Immature natural killer cell (primary cell): Measurements from ENCODE around the gene GNB1. TPM values are rescaled to one million over a fixed set of nuclear protein-coding genes. Genes with fewer than 3 reads are reported as not detected.
A peak's percentile ranks its signal among the peaks of the same experiment; 100 is the strongest.

Experiments
- DNase-seq, 3 donors: peaks; one replicate each; pipeline ENCODE4 v3.0.0; 2022; ENCODE audit warnings: mixed read lengths in 1 of 3
- H3K27ac Mint-ChIP-seq, 6 donors: one replicate each; pipeline ENCODE4 v1.8.0; 2020; ENCODE audit warnings: mixed read lengths in 6 of 6, mild to moderate bottlenecking in 5 of 6, inconsistent platforms in 4 of 6, moderate library complexity in 3 of 6
- H3K27me3 Mint-ChIP-seq, 3 donors: one replicate each; pipeline ENCODE4 v1.8.0; 2020 to 2021; ENCODE audit warnings: low read depth in 3 of 3, mild to moderate bottlenecking in 3 of 3, mixed read lengths in 3 of 3, moderate library complexity in 3 of 3, inconsistent platforms in 1 of 3
- H3K36me3 Mint-ChIP-seq, 3 donors: one replicate each; pipeline ENCODE4 v1.8.0; 2020; ENCODE audit warnings: mixed read lengths in 3 of 3, inconsistent platforms in 2 of 3, mild to moderate bottlenecking in 2 of 3
- H3K4me1 Mint-ChIP-seq, 2 donors: one replicate each; pipeline ENCODE4 v1.8.0; 2020; ENCODE audit warnings: inconsistent platforms in 2 of 2, mild to moderate bottlenecking in 2 of 2, mixed read lengths in 2 of 2, moderate library complexity in 1 of 2
- H3K4me3 Mint-ChIP-seq, 5 donors: one replicate each; pipeline ENCODE4 v1.8.0; 2020; ENCODE audit warnings: mild to moderate bottlenecking in 5 of 5, mixed read lengths in 5 of 5, inconsistent platforms in 3 of 5, moderate library complexity in 3 of 5
- H3K9me3 Mint-ChIP-seq, 6 donors: one replicate each; pipeline ENCODE4 v1.8.0; 2020; ENCODE audit warnings: mild to moderate bottlenecking in 6 of 6, mixed read lengths in 6 of 6, inconsistent platforms in 4 of 6, moderate library complexity in 3 of 6
- polyA plus RNA-seq, 3 donors: library from polyadenylated mRNA; unstranded; fragments of 300-500 nt; fragmentation: Illumina TruSeq; gene quantifications; one replicate each; pipeline ENCODE4 v1.2.3, GENCODE V29; 2021

The GNB1 gene
- polyA plus RNA-seq, 3 donors from 2014 or later, result 53.4 to 111 (median 98.7) TPM

DNA sequence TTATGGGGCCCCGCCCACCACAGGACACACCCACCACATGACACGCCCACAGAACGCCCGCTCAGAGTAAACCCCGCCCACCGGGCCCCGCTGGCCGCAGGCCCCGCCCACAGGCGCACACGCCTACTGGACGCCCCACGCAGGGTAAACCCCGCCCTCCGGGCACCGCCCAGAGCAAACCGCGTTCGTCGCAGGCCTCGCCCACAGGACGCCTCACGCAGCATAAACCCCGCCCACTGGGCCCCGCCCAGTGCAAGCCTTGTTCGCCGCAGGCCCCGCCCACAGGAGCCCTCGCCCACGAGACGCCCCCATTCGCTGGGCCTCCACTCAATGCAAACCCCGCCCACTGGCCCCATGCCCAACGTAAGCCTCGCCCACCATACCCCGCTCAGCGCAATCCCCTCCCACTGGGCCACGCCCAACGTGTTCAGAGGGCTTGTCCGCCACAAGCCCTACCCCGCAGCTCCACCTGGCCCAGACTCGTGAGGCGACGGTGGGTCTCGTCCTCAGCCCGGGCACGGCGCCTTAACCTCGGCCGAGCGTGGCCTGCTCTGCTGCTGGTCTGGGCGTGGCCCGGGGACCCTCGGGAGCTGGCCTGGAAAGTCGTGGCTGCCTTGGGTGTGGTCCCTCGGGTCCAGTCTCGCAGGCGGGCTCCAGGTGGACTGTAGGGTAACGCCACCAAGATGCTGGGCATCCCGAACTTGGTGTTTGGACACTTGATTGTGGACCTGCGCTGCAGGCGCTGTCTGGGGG is 28.6 kb upstream of the GNB1 start:
- no peaks in the 10 kb centered on the region for H3K36me3 Mint-ChIP-seq
- peaks cover 3 to 13% (median 5%) of the 10 kb centered on the region in 3 donors for H3K27me3 Mint-ChIP-seq
- peak overlapping the region in 5 of 6 donors; percentile 70 to 82 (median 79) for H3K27ac Mint-ChIP-seq
- DNase-seq, result peak; percentile 97 to 98 (median 98)
- peak overlapping the region; percentile 70 to 79 (median 75) for H3K4me3 Mint-ChIP-seq
- H3K4me1 Mint-ChIP-seq, result peaks cover 6 to 8% of the 10 kb centered on the region in 2 donors
- no peaks in the 10 kb centered on the region for H3K9me3 Mint-ChIP-seq

- Mint-ChIP-seq H3K27me3 (peaks cover 3 to 13% (median 5%) of the 10 kb centered on the region in 3 donors), H3K4me3 (peak within 1 kb of the TSS; percentile 70 to 79 (median 75)), H3K4me1 (peaks cover 6 to 8% of the 10 kb centered on the region in 2 donors), H3K27ac (peak within 1 kb of the TSS in 5 of 6 donors; percentile 70 to 82 (median 79)), H3K36me3 (no peaks in the 10 kb centered on the region), H3K9me3 (no peaks in the 10 kb centered on the region)
- DNase-seq, result no peak
Observed at GRCh38 chr1:1918901-1919303, 28.0 kb upstream of the GNB1 start, which contains the start of gene TMEM52. Gene TMEM52 (minus strand): TSS chr1:1919279. CDS start chr1:1919265, 14 bp downstream.

- no peaks in the 10 kb centered on the region for H3K36me3 Mint-ChIP-seq
- H3K9me3 Mint-ChIP-seq, result no peaks in the 10 kb centered on the region
- peaks cover 6 to 8% of the 10 kb centered on the region in 2 donors for H3K4me1 Mint-ChIP-seq
Observed at GRCh38 chr1:1917995-1918900, 27.4 kb upstream of the GNB1 start.

DNA sequence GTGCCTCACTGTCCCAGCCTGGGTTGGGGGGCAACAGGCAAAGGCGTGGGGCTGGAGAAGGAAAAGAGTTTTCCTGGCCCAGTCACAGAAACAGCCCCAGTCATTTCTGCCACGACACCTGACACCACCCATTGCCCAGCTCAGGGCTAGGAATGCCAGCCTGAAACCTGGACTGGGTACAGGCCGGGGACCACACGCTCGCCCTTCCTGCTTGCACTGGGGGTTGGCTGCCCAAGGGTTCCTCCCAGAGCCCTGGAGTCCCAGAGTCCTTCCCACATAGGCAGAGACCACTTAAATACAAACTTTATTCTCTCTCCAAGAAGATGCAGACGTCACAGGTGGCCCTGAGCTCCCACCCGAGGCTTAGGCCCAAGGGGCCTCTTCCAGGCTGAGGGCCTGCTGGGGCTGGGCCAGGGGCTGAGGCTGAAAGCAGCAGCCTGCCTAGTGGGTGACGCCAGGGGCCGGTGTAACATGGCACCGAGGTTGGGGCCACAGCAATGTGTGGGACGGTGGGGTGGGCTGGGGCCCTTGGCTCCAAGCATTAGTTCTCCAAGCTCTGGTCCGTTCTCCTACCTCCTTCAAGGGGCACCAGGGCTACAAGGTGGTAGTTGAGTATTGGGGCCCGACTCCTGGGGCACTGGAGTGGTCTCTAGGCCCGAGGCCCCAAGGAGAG is 26.6 kb upstream of the GNB1 start:
- H3K4me3 Mint-ChIP-seq, result peak overlapping the region in 4 of 5 donors; percentile 26 to 45 (median 31)
- no peaks in the 10 kb centered on the region for H3K9me3 Mint-ChIP-seq
- DNase-seq, result no peak
- H3K36me3 Mint-ChIP-seq, result no peaks in the 10 kb centered on the region
- peaks cover 5 to 16% (median 5%) of the 10 kb centered on the region in 3 donors for H3K27me3 Mint-ChIP-seq
- peaks cover 6 to 8% of the 10 kb centered on the region in 2 donors for H3K4me1 Mint-ChIP-seq
- peak overlapping the region in 1 of 6 donors; percentile 20 for H3K27ac Mint-ChIP-seq

More at GRCh38 chr1:1917995-1918900, 27.4 kb upstream of the GNB1 start:
- Mint-ChIP-seq H3K27ac (peak overlapping the region in 1 of 6 donors; percentile 20), H3K4me3 (peak overlapping the region; percentile 14 to 55 (median 24)), H3K27me3 (peaks cover 5 to 16% (median 5%) of the 10 kb centered on the region in 3 donors)
- no peak for DNase-seq

DNA sequence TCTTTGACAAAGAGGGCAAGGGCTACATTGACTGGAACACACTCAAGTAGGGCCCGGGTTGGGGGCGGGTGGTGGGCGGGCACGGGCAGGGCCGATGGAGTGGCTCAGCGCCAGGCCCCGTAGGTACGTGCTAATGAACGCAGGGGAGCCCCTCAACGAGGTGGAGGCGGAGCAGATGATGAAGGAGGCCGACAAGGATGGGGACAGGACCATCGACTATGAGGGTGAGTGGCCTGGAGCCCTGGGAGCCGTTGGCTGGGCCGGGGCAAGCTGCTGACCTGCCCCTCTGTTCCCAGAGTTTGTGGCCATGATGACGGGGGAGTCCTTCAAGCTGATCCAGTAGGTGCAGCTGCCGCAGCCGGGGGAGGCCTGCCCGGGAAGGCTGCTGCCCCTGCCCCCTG is 26.0 kb upstream of the GNB1 start:
- H3K27me3 Mint-ChIP-seq, result peaks cover 5 to 16% (median 5%) of the 10 kb centered on the region in 3 donors
- H3K4me3 Mint-ChIP-seq, result peak overlapping the region in 1 of 5 donors; percentile 21
- no peaks in the 10 kb centered on the region for H3K36me3 Mint-ChIP-seq
- peaks cover 6 to 8% of the 10 kb centered on the region in 2 donors for H3K4me1 Mint-ChIP-seq
- H3K9me3 Mint-ChIP-seq, result no peaks in the 10 kb centered on the region
- no peak overlapping the region for H3K27ac Mint-ChIP-seq
- DNase-seq, result no peak

GRCh38 chr1:1915911-1916840 is 25.3 kb upstream of the GNB1 start:
- Mint-ChIP-seq H3K36me3 (no peaks in the 10 kb centered on the region), H3K27me3 (peaks cover 5 to 16% (median 5%) of the 10 kb centered on the region in 3 donors), H3K9me3 (no peaks in the 10 kb centered on the region), H3K4me3 (no peak overlapping the region), H3K27ac (peak overlapping the region in 2 of 6 donors; percentile 28 to 34), H3K4me1 (peaks cover 6 to 8% of the 10 kb centered on the region in 2 donors)
- DNase-seq, result no peak

- Mint-ChIP-seq H3K36me3 (no peaks in the 10 kb centered on the region), H3K27ac (no peak within 1 kb of the TSS), H3K4me3 (no peak within 1 kb of the TSS), H3K9me3 (no peaks in the 10 kb centered on the region), H3K27me3 (peaks cover 5 to 17% (median 5%) of the 10 kb centered on the region in 3 donors), H3K4me1 (peaks cover 10% of the 10 kb centered on the region in 2 donors)
- DNase-seq, result no peak
Observed at GRCh38 chr1:1914971-1915692, 24.2 kb upstream of the GNB1 start, which contains the start of gene CALML6. Gene CALML6 (plus strand): TSS chr1:1915260. CDS start chr1:1915281, 21 bp downstream.

DNA sequence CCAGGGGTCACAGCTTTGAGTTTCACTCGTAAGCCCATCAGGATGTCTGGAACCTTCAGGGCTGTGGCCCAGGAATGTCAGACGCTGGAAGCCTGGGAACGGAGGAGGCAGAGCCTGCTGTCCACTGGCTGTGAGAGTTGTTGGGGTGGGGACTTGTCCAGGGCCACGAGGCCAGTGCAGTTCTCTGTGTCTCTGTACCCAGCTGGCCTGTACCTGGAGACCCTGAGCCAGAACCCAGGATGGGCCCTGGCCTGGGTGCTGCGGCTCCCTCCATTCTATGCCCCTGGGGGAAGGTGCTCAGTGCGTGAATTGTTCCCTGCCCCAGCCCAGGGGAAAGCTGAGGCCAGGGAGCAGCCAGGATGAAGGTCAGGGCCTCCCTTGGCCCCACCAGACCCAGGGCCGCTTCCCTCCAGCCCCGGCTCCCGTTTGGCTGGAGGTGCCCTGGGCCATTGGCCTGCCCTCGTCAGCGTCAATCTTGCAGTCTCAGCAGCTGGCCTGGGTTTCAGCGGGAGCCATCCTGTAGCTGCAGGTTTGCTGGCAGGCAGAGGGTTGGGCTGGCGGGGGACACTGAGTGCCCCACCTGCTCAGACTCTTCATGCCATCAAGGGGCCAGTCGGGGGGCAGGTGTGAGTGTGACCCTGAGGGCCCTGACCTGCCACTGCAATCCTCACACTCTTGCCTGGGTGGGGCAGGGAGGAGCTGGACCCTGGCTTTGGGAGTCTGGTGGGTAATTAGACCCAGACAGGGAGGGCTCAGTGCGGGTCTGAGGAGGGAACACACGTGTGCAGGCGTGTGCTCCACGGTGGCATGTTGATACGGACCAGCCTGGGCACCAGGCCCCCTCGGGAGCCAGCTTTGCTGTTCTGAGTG is 23.4 kb upstream of the GNB1 start:
- no peak overlapping the region for H3K4me3 Mint-ChIP-seq
- peak overlapping the region in 1 of 6 donors; percentile 62 for H3K27ac Mint-ChIP-seq
- H3K4me1 Mint-ChIP-seq, result peaks cover 13 to 16% of the 10 kb centered on the region in 2 donors
- no peaks in the 10 kb centered on the region for H3K9me3 Mint-ChIP-seq
- no peaks in the 10 kb centered on the region for H3K36me3 Mint-ChIP-seq
- no peak for DNase-seq
- peaks cover 3 to 17% (median 6%) of the 10 kb centered on the region in 3 donors for H3K27me3 Mint-ChIP-seq

- Mint-ChIP-seq H3K9me3 (no peaks in the 10 kb centered on the region), H3K27ac (no peak overlapping the region), H3K4me1 (peaks cover 11 to 13% of the 10 kb centered on the region in 2 donors), H3K36me3 (no peaks in the 10 kb centered on the region), H3K27me3 (peaks cover 0 to 11% (median 4%) of the 10 kb centered on the region in 3 donors), H3K4me3 (peak overlapping the region in 2 of 5 donors; percentile 32 to 41)
- no peak for DNase-seq
Observed at GRCh38 chr1:1911350-1912041, 20.6 kb upstream of the GNB1 start.

DNA sequence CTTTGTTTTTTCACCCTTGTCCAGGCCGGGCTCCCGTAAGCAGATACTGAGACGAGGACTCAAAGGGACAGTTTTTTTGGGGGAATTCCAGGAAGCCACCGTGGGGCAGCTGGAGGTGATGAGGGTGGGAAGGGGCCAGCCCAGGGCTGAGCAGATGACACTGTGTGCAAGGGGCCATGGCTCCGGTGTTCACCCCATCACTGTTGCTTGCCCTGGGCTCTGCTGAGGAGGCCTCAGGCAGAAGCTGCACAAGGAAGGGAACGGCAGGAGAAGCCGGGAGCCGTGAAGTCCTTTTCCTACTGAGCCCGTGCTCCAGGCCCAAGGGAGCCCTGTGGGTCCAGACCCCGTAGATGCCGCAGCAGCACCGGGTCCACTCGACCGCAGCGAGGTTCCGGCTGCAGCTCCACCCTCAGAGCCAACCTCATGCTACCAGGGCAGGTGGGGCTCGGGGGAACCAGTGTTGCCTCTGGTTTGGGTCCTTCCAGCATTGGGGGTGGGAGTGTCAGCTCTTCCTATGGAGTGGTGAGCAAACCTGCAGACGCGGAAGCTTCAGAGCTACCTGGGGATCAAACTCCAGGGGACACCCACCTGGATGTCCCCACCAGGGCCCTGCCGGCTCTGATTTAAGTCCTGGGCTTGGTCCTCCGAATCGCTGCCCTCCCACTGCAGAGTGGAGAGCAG is 19.9 kb upstream of the GNB1 start:
- no peak for DNase-seq
- H3K9me3 Mint-ChIP-seq, result no peaks in the 10 kb centered on the region
- peak overlapping the region in 4 of 6 donors; percentile 82 to 94 (median 90) for H3K27ac Mint-ChIP-seq
- peaks cover 0 to 9% (median 4%) of the 10 kb centered on the region in 3 donors for H3K27me3 Mint-ChIP-seq
- peaks cover 17 to 18% of the 10 kb centered on the region in 2 donors for H3K4me1 Mint-ChIP-seq
- no peaks in the 10 kb centered on the region for H3K36me3 Mint-ChIP-seq
- peak overlapping the region in 4 of 5 donors; percentile 32 to 90 (median 80) for H3K4me3 Mint-ChIP-seq
